ENCODE results near the gene DIP2C. TPM values are rescaled to one million over a fixed set of nuclear protein-coding genes. Genes with fewer than 3 reads are reported as not detected.

Gene DIP2C
- total RNA-seq, 3 donors from 2014 or later: 17.1 to 48.2 (median 20.3) TPM

- no peaks in the 10 kb centered on the region for H3K4me1 ChIP-seq
- no peaks in the 10 kb centered on the region for H3K27me3 ChIP-seq
- H3K27ac ChIP-seq: no peak overlapping the region
- no peak overlapping the region for H3K4me3 ChIP-seq
- TF ChIP-seq CTCF (IDR thresholded peaks at IDR 0.05): no peak
- TF ChIP-seq POLR2A (IDR thresholded peaks at IDR 0.05): no peak
- TF ChIP-seq POLR2AphosphoS5 (IDR thresholded peaks at IDR 0.05): no peak
- peaks cover 4% of the 10 kb centered on the region for H3K36me3 ChIP-seq
- H3K9me3 ChIP-seq: no peaks in the 10 kb centered on the region
- no peak for DNase-seq (ENCODE audit: low spot score in 2 of 2)
- intact Hi-C loops (cut with DNase I; ENCODE audit: low total_unique reads): no loop called here
Measured at GRCh38 chr10:279655-280054, 409.8 kb downstream of the DIP2C start.

DNA sequence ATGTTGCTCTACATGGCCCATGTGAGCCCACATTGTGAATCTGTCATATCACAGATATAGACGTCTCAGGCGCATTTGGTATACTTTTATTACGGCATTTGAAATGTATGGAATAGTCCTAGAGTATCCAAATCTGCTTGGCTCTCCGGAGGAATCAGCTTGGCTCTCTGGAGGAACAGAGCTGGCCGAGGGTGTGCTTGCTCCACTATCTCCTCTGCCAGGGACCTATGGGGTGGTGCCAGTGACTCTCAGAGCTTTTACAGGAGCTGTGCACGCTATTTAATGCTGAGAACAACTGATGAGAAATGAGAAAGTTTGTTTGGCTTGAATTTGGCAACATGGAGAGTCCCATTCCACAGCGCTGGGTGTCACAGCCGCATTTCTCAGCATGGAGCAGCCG lies 410.2 kb downstream of the DIP2C start:
- no peak for TF ChIP-seq CTCF (IDR thresholded peaks at IDR 0.05)
- no peak for TF ChIP-seq POLR2AphosphoS5 (IDR thresholded peaks at IDR 0.05)
- TF ChIP-seq POLR2A (IDR thresholded peaks at IDR 0.05): no peak
- no peak overlapping the region for H3K27ac ChIP-seq
- H3K4me3 ChIP-seq: no peak overlapping the region
- peaks cover 4% of the 10 kb centered on the region for H3K36me3 ChIP-seq
- H3K27me3 ChIP-seq: no peaks in the 10 kb centered on the region
- H3K4me1 ChIP-seq: no peaks in the 10 kb centered on the region
- H3K9me3 ChIP-seq: no peaks in the 10 kb centered on the region
- intact Hi-C loops (cut with DNase I; ENCODE audit: low total_unique reads): no loop called here
- DNase-seq (ENCODE audit: low spot score in 2 of 2): no peak

DNA sequence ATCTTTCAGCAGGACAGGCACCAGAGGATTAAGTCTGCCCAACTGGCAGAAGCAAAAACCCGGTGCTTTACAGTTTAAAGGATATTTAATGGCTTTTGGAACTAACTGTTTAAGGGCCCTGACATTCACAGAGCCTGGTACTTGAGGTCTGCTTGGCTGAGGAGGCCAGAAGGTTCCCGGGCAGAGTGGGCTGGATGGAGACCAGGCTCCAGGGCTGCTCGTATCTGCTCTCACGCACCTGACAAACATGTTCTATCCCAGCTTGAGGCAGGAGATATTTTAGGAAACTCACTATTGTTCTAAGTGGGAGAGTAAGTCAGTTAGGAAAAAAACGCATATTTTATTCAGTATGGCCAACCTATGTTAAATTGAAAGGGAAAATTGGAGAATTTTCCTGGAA lies 410.8 kb downstream of the DIP2C start:
- intact Hi-C loops (cut with DNase I; ENCODE audit: low total_unique reads): no loop called here
- Histone ChIP-seq H3K4me3 (no peak overlapping the region), H3K36me3 (peaks cover under 1% of the 10 kb centered on the region)

DNA sequence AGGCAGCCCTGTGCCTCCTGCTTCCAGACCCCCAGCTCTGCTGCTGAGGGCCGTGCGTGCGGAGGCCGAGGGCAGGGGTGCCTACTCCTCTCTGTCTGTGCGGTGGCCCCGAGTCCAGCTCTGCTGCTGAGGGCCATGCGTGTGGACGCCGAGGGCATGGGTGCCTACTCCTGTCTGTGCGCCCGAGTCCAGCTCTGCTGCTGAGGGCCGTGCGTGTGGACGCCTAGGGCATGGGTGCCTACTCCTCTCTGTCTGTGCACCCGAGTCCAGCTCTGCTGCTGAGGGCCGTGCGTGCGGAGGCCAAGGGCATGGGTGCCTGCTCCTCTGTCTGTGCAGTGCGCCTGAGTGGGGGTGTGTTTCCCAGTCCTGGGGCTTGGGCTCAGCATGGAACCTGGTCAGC lies 411.5 kb downstream of the DIP2C start:
- Histone ChIP-seq H3K27ac (no peak overlapping the region), H3K4me1 (no peaks in the 10 kb centered on the region), H3K9me3 (no peaks in the 10 kb centered on the region), H3K4me3 (no peak overlapping the region), H3K36me3 (no peaks in the 10 kb centered on the region), H3K27me3 (no peaks in the 10 kb centered on the region)
- intact Hi-C loops (cut with DNase I; ENCODE audit: low total_unique reads): no loop called here
- DNase-seq (ENCODE audit: low spot score in 2 of 2): no peak
- TF ChIP-seq POLR2A (IDR thresholded peaks at IDR 0.05) (no peak), CTCF (IDR thresholded peaks at IDR 0.05) (no peak), POLR2AphosphoS5 (IDR thresholded peaks at IDR 0.05) (no peak)

More for the DNA sequence above, 410.8 kb downstream of the DIP2C start:
- TF ChIP-seq POLR2A (IDR thresholded peaks at IDR 0.05) (no peak), CTCF (IDR thresholded peaks at IDR 0.05) (no peak), POLR2AphosphoS5 (IDR thresholded peaks at IDR 0.05) (no peak)
- no peaks in the 10 kb centered on the region for H3K4me1 ChIP-seq
- no peaks in the 10 kb centered on the region for H3K27me3 ChIP-seq
- H3K27ac ChIP-seq: no peak overlapping the region
- H3K9me3 ChIP-seq: no peaks in the 10 kb centered on the region
- DNase-seq (ENCODE audit: low spot score in 2 of 2): no peak

GRCh38 chr10:275680-276079 lies 413.8 kb downstream of the DIP2C start:
- Histone ChIP-seq H3K9me3 (no peaks in the 10 kb centered on the region), H3K4me1 (no peaks in the 10 kb centered on the region), H3K4me3 (no peak overlapping the region), H3K36me3 (no peaks in the 10 kb centered on the region), H3K27me3 (no peaks in the 10 kb centered on the region), H3K27ac (no peak overlapping the region)
- TF ChIP-seq CTCF (IDR thresholded peaks at IDR 0.05): no peak
- TF ChIP-seq POLR2AphosphoS5 (IDR thresholded peaks at IDR 0.05): no peak
- TF ChIP-seq POLR2A (IDR thresholded peaks at IDR 0.05): no peak
- no peak for DNase-seq (ENCODE audit: low spot score in 2 of 2)
- intact Hi-C loops (cut with DNase I; ENCODE audit: low total_unique reads): no loop called here
